ENCODE measurements around the gene TCF12.
"Not testable (repeated sequence)": the region's sequence is repeated elsewhere in the genome, so short reads cannot be mapped to it uniquely, and the experiment has no call there.

The TCF12 gene

DNA sequence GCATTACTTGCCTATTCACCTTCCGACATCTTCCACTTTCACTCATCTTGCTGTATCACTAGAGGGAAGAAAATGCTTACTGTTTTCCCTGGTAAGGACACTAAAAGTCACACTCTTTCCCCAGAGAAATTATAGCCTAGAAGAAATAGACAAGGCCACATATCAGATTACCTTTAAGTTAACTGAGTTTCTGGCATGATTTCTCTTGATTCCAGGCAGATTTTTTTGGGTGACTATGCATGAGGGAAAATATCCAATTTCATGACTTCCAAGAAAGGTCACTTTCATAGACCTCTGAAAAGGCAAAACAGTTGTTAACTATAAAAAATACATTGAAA lies 30.3 kb downstream of the TCF12 start:
- DNase-seq = no peak

DNA sequence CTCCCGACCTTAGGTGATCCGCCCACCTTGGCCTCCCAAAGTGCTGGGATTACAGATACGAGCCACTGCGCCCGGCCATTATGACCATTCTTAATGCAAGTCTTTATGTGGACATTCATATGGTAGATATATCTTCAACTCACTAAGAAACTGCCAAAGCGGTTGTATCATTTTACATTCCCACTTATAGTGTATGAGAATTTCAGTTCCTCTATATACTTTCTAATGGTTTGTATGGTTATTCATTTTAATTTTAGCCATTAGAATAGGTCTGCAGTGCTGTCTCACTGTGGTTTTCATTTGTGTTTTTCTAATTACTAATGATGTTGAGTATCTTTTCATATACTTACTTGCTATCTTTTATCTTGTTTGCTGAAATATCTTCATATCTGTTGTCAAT lies 32.5 kb downstream of the TCF12 start:
- no peak for DNase-seq

DNA sequence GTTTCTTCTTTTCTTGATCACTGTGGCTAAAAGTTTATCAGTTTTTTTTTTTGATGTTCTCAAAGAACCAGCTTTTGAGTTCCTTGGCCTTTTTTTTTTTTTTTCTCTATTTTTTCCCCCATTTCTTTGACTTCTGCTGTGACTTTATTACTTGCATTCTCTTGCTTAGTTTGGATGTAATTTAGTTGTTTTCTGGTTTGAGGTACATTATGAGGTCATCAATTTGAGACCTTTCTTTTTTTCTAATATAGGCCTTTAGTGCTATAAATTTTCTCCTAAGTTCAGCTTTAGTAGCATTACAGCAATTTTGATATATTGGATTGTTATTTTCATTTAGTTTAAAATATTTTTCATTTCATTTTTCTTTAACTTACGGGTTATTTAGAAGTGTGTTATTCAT lies 35.3 kb downstream of the TCF12 start:
- no peak for DNase-seq

DNA sequence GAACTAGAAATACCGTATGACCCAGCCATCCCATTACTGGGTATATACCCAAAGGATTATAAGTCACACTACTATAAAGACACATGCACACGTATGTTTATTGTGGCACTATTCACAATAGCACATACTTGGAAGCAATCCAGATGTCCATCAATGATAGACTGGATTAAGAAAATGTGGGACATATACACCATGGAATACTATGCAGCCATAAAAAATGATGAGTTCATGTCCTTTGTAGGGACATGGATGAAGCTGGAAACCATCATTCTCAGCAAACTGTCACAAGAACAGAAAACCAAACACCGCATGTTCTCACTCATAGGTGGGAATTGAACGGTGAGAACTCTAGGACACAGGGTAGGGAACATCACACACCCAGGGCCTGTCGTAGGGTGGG lies 36.6 kb downstream of the TCF12 start:
- not testable (repeated sequence) for DNase-seq

DNA sequence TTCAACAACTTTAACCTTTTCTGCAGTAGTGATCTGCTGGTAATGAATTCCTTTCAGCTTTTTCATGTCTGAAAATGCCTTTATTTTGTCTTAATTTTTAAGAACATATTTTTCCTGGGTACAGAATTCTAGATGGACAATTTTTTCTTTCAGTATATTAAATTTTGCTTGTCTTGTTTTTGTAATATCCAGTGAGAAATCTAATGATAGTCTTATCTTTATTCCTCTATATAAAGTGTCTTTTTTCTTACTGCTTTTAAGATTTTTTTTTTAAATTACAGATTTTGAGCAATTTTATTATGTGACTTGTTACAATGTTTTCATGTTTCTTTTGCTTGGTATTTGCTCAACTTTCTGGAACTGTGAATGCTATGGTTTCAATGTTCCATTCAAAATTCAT lies 38.1 kb downstream of the TCF12 start:
- no peak for DNase-seq

DNA sequence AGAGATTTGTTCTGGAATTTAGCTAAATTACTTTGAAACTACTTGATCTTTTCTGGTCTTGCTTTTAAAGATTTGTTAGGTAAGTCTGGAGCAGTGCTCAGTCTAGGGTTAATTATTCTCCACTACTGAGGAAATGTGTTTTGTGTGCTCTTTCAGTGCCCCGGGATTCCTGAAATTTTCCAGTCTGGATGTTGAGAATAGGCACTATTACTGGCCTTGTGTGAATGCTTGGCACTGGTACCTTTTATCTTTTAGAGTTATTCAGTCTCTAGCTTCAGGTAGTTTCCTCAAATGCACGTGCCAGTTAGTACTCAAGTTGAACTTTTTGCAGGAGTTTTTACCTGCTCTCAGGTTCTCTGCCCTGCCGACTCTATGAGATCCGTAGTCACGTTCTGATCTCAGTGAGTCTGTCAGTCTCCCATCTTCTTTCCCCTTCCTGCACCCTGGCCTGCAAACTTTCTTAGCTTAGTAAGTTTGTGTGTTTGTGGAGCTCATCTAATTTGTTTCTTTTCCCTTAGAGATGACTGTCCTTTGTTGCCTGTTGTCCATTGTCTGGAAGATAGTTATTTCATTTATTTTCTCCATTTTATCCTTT lies 39.5 kb downstream of the TCF12 start:
- no peak for DNase-seq

DNA sequence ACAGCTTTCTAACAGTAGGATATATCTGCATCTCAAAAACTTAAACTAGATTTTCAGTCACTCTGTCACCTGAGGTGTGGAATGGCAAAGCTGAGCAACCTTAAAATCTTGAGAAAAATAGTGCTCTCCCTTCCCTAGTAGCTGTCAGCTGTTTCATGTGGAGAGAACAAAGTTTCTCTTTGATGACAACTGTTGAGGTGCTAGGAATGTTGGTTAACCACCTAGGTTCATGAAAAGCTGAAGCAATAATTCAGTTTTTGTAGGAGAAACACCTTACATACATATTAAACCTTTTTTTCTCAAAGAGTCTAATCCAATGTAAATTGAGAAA lies 40.8 kb downstream of the TCF12 start:
- no peak for DNase-seq

DNA sequence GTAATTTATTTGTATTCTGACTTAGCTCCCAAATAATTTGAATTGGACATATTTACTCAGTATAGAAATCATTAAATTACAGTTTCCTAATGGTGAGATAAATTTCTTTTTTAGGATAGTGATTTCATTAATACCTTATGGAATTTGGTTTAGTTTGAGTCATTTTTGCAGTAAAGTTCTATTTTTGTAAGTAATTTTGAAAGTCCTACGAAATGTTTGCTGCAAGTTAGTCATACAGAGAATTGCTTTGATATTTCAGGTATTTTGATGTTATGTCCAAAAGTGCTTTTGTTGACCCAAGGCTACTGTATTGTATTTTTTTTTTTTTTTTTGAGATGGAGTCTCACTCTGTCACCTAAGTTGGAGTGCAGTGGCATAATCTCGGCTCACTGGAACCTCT lies 41.7 kb downstream of the TCF12 start:
- no peak for DNase-seq

DNA sequence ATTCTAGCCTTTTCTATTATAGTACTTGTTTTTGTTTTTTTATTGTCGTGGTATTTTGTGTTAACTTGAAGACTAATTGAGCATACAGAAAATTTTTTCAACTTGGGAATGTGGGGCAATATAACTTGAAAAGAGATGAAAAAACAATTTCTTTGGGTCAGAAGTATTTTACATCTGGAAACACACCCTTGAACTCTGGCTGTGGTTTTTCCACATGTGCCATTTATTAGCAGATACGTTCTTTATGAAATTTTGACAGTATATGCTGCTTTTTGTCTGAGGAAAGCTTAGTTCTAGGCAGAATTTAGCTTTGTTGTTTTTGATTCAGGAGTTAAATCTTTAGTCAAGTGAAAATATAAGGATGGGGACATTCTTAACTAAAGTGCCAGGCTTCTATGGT lies 44.7 kb downstream of the TCF12 start:
- DNase-seq = no peak

DNA sequence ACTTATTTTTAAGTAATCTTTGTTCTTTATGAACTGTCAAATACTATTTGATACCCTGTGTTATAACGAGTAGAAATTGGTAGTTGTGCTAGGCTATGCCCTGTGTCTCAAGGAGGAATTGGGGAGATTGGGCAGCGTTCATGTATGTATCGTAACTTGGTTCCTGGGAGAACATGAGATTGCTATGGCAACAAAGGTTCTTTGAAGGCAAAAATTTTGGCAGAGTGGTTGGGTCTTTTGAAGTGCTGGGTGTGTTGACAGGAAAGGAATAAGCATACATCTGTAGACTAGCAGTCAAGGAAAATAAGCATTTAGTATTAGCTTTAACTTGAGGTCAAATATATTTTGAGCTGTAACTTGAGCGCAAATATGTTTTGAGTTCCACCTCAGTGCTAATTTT lies 45.3 kb downstream of the TCF12 start:
- no peak for DNase-seq

DNA sequence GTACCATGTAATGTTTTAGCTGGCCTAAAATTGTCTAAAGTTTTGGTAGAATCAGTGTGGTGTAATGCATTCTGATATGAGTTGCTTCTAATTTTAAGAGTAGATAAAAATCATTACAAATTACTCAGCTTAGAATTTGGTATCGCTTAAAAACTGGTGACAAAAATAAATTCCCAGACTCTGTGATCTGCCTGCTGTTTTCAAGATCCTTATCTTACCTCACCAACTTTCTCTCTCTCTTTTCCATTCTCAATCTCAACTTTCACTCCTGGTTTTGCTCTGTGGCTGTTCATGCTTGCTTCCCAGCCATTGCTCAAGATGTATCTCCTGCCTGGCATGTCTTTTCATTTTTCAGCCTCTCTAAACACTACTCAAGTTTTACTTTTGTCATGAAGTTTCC lies 45.7 kb downstream of the TCF12 start:
- DNase-seq = peak; percentile 30

DNA sequence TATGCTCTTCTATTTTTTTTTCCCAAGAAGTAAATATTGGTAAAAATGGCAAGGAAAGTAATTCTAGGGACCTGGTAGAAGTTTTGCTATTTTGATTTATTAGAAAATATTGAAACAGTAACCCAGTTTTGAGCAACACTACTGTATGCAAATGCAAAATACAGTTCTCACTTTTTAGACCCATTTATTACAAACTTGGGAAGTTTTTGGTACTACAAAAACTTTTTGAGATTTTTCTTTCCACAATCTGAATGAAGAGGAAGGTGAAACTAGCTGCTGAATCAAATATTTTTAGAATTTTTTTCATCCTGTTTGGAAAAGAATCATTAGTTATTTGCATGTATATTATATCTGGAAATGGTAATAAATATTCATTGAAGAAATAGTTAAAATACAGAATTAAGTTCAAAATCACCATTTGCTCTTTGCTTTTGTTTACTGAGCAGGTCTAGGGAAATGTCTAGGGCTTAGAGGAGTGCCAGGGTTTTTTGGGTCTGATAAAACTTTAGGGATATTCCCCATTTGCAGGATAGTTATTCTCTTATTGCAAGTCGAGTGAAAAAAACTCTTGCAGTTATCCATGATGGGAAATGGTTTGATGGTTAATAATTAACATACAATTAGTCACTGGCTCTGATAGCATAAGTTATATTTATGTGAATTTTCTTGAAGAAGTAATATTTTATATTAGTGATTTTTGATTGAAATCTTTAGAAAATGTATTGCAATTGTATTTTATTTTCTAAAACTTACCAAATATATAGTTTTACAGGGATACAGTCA lies 47.0 kb downstream of the TCF12 start:
- no peak for DNase-seq

DNA sequence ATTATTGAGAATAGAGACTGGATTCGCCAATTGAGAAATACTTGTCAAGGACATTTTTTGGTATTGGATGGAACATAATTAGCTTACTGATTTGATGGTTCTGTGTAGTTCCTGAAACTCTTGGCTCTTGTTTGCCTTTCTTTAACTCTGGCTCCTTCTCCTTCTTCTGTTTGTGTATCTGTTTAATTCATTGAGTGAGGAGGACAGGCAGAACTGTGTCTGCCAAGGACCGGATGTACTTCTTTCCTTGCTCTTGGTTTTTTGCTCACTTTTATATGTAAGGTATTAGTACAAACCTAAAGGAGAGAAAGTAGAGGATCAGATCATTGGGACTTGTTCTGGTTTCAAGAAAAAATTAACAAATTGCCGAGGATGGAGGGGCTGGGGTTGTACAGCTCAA lies 48.9 kb downstream of the TCF12 start:
- DNase-seq = no peak

DNA sequence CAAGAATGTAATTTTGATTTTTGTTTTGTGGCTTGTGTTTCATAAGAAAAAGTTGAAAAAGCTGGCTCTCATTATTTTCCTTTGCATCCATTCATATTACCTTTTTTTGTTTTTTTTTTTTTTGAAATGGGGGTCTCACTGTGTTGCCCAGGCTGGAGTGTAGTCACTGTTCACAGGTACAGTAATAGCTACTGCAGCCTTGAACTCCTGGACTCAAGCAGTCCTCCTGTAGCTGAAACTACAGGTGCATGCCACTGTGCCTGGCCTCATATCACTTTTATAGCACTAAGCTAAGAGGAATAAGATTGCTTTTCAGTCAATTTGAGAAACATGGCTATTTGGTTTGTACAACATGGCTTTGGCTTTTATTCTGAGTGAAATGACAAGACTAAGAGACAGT lies 49.8 kb downstream of the TCF12 start:
- no peak for DNase-seq

DNA sequence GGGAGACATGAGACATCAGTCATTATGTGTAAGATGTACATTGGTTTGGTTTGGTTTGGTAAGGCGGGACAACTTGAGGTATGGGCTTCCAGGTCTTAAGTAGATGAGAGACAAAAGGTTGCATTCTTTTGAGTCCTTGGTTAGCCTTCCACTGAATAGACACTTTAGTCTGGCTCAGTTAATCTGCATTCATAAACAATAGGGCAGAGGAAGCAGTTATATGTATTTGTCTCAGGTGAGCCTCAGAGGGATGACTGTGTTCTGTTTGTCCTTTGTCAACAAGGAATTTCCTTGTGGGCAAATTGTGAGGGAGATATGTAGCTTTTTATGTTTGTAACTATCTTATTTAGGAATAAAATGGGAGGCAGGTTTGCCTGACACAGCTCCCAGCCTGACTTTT lies 50.4 kb downstream of the TCF12 start:
- no peak for DNase-seq

DNA sequence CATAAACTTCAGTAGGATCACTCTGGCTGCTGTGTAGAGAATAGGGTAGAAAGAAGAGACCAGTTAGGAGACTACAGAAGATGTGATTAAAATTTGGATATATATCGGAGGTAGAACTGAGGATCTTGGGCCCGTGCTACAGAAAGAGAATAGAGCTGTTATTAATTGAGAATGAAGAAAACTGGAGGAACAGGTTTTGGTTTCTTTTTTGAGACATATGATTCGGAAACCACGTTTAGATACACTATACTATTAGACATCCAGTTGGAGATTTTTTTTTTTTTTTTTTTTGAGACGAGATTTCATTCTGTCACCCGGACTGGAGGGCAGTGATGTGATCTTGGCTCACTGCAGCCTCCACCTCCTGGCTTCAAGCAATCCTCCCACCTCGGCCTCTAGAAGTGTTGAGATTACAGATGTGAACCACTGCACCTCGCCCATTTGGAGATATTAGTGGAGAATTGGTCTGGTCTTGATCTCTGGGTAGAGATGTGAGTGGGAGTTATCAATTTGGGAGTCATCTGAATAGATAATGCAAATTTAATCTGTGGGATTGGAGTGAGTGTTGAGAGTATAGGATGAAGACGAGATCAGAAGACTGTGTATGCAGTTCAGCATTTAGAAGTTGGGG lies 50.9 kb downstream of the TCF12 start:
- DNase-seq = peak; percentile 43

DNA sequence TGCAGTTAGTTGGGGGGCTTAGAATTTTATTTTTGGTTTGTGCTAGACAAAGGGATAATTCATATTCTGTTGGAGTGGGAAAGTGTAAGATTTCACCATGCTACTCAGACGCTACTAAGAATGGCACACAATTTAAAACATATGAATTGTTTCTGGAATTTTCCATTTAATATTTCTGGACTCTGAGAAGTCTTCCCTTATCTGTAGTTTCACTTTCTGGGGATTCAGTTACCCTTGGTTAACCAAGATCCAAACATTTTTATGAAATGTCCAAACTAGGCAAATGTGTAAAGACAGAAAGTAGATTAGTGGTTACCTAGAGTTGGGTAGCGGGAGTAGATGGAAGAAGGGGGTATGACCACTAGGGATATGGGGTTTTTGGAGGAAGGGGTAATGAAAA lies 53.1 kb downstream of the TCF12 start:
- peak; percentile 28 for DNase-seq

DNA sequence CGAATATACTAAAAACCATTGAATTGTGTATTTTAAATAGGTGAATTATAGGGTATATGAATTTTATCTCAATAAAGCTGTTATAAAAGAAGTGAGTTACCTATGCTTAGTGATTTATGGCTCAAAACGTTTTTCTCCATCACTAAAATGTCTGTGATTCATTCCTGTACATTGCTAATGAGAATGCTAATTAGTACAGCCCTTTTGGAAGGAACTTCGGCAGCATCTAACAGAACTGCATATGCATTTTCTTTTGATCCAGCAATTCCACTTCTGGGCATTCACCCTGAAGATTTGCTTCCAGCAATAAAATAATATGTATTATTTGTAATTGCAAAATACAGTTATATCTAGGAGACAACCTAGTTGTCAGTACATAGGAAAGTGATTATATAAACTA lies 53.6 kb downstream of the TCF12 start:
- no peak for DNase-seq

DNA sequence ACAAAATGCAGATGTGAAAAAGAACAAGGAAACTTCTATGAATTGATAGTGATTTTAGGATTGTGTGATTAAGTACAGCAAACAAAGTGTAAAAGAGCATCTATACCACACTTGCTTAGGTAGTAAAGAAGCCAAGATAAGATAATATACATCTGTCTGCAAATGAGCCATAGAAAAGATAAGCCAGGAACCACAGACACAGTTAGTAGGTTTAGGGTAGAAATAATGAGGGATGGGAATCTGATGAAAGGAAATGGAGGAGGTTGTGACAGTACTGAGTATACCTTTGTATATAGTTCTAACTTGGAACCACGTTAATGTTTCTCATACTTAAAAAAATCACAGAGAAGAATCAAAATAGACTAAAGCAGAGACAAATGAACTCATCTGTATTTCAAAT lies 54.0 kb downstream of the TCF12 start:
- DNase-seq = no peak

DNA sequence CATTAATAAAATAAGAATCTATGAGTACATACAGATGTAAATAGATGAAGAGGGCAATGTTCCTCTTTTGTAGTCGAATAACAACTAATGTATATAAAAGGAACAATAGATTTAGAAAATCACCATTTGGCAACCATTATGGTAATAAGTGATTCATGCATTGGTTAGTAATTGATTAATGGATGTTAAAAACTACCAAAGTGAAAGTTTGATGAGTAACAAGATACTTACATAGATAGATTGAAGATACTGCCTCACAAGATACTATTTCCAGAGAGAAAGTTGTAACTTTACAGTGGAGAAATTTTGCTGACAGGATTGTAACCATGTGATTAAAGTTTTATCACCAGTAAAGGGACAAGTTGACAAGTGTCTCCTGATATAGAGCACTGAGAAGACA lies 55.0 kb downstream of the TCF12 start:
- peak; percentile 14 for DNase-seq

DNA sequence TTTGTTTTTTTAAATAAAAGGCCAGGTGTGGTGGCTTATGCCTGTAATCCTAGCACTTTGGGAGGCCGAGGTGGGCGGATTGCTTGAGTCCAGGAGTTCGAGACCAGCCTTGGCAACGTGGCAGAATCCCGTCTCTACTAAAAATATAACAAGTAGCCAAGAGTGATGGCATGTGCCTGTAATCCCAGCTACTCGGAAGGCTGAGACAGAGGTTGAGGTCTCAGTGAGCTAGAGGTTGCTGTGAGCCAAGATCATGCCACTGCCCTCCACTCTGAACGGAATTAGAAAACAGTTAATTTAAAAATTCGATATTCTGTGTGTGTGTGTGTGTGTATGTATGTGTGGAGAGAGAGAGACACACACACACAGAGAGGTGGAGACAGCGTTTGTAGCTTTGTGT lies 58.8 kb downstream of the TCF12 start:
- DNase-seq = no peak

DNA sequence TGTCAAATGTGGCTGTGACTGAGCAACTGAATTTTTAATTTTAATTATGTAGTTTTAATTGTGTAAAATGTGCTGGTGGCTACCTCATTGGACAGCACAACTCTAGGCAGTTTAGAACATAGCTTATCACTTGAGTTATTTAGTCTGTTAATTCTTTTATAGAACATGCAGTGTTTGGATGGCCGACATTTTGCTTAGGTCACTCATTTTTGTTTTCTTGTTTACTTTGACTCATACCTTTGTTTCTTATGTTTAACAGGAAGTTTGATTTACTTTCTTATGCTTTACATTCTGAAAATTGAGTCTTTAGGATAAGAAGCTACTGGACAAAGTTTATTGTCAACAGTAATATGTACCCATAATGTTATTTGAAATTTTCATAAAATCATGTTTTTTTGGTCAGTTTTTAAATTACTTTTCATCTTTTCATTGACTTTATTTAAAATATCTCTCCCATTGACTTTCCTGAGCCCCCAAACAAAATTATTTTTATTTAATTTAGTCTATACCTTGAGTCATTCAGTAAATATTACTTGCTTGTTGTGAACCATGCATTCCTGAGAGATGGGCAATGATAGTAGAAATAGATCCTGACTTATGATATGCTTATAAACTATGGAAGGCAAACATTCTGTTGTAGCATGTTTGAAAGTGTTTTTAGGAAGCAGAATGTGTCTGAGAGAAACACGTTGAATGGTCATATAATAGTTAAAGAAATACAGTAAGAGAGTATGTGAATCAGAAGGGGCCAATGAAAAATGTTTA lies 60.6 kb downstream of the TCF12 start:
- no peak for DNase-seq

DNA sequence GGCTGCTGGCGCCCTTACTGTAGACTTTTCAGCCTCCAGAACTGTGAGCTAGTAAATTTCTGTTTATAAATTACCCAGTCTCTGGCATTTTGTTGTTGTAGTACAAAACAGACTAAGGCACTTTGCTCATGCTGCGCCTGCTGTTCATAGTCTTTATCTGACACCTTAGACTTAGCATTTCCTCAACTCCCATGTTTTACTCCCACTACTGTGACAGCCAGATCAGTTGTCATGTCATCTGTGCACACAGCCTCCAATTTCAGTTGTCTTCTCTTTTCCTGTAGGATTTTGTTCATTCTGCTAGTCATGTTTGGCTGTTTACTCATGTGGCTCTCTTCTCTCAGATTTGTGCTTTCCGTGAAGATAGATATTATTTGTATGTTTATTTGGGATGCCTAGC lies 62.0 kb downstream of the TCF12 start:
- no peak for DNase-seq

DNA sequence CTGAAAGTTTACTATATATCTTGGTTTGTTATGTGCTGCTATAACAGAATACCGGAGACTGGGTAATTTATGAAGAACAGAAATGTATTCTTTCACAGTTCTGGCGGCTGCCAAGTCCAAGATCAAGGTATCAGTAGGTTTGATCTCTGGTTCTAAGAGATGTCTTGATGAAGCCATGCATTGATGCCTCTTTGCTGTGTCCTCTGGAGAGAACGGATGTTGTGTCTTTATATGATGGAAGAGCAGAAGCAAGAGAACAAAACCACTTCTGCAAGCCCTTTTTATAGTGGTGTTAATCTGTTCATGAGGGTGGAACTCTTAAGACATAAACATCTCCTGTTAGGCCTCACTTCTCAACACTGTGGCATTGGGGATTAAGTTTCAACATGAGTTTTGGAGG lies 62.7 kb downstream of the TCF12 start:
- DNase-seq = no peak
